ENCODE measurements around the gene SLC1A7.

DNA sequence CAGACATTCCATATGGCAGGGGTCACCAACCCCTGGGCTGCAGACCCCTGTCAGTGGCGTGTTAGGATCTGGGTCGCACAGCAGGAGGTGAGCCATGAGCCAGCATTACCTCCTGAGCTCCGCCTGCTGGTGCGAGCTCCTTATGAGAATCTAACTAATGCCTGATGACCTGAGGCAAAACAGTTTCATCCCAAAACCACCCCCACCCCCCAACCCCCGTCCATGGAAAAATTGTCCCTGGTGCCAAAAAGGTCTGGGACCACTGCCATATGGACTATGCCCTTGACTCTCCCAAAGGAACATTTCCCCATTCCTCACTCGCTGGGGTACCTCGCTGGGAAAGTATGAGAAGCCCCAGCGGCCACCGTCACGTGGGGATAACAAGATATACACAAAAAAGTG lies 47.8 kb upstream of the SLC1A7 start:
- TF ChIP-seq POLR2A (IDR thresholded peaks at IDR 0.05) (no peak), EP300 (IDR thresholded peaks at IDR 0.05) (no peak)
- TF ChIP-seq, protein P1, sequence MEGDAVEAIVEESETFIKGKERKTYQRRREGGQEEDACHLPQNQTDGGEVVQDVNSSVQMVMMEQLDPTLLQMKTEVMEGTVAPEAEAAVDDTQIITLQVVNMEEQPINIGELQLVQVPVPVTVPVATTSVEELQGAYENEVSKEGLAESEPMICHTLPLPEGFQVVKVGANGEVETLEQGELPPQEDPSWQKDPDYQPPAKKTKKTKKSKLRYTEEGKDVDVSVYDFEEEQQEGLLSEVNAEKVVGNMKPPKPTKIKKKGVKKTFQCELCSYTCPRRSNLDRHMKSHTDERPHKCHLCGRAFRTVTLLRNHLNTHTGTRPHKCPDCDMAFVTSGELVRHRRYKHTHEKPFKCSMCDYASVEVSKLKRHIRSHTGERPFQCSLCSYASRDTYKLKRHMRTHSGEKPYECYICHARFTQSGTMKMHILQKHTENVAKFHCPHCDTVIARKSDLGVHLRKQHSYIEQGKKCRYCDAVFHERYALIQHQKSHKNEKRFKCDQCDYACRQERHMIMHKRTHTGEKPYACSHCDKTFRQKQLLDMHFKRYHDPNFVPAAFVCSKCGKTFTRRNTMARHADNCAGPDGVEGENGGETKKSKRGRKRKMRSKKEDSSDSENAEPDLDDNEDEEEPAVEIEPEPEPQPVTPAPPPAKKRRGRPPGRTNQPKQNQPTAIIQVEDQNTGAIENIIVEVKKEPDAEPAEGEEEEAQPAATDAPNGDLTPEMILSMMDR (IDR thresholded peaks at IDR 0.05): no peak

Measured in stomach (tissue), 4 donors.